Activated T-cell treated with anti-CD3 and anti-CD28 coated beads, Interleukin-2, amount 50 U/mL, for 24 hours (primary cell): ENCODE measurements around the gene OR6K2.
"Not testable (repeated sequence)": the region's sequence is repeated elsewhere in the genome, so short reads cannot be mapped to it uniquely, and the experiment has no call there.

Source experiments
- DNase-seq: peaks from one replicate; pipeline ENCODE4 v3.0.0-alpha.2; 2020
- H3K27ac Mint-ChIP-seq: 2 replicates; pipeline ENCODE4 v1.8.0; 2020; ENCODE audit warnings: mild to moderate bottlenecking, mixed read lengths
- H3K27me3 Mint-ChIP-seq: 2 replicates; pipeline ENCODE4 v1.8.0; 2020; ENCODE audit warnings: mixed read lengths
- H3K36me3 Mint-ChIP-seq: 2 replicates; pipeline ENCODE4 v1.8.0; 2020; ENCODE audit warnings: low read depth, mixed read lengths
- H3K4me1 Mint-ChIP-seq: 2 replicates; pipeline ENCODE4 v1.8.0; 2020; ENCODE audit warnings: low read depth, mixed read lengths
- H3K4me3 Mint-ChIP-seq: 2 replicates; pipeline ENCODE4 v1.8.0; 2020; ENCODE audit warnings: mild to moderate bottlenecking, moderate library complexity, mixed read lengths
- H3K9me3 Mint-ChIP-seq: 2 replicates; pipeline ENCODE4 v1.8.0; 2020; ENCODE audit warnings: mixed read lengths

The OR6K2 gene

GRCh38 chr1:158692356-158692755 is 8.1 kb downstream of the OR6K2 start:
- H3K4me1 Mint-ChIP-seq = no peaks in the 10 kb centered on the region
- no peak overlapping the region for H3K4me3 Mint-ChIP-seq
- no peaks in the 10 kb centered on the region for H3K36me3 Mint-ChIP-seq
- H3K9me3 Mint-ChIP-seq = peaks cover 3% of the 10 kb centered on the region
- H3K27ac Mint-ChIP-seq = no peak overlapping the region
- H3K27me3 Mint-ChIP-seq = peaks cover 16% of the 10 kb centered on the region
- no peak for DNase-seq

- Mint-ChIP-seq H3K4me3 (no peak overlapping the region), H3K27ac (no peak overlapping the region), H3K36me3 (no peaks in the 10 kb centered on the region), H3K27me3 (peaks cover 21% of the 10 kb centered on the region), H3K4me1 (no peaks in the 10 kb centered on the region), H3K9me3 (peaks cover 3% of the 10 kb centered on the region)
- DNase-seq = no peak
Observed at GRCh38 chr1:158691907-158692306, 8.5 kb downstream of the OR6K2 start.

- not testable (repeated sequence) for DNase-seq, H3K27ac Mint-ChIP-seq, H3K36me3 Mint-ChIP-seq, H3K4me3 Mint-ChIP-seq, H3K9me3 Mint-ChIP-seq, H3K4me1 Mint-ChIP-seq
- H3K27me3 Mint-ChIP-seq = peaks cover 25% of the 10 kb centered on the region
Observed at GRCh38 chr1:158691149-158691548, 9.3 kb downstream of the OR6K2 start.

GRCh38 chr1:158689875-158690274 is 10.6 kb downstream of the OR6K2 start:
- no peak overlapping the region for H3K4me3 Mint-ChIP-seq

GRCh38 chr1:158689110-158689509 is 11.3 kb downstream of the OR6K2 start:
- no peak for DNase-seq
- Mint-ChIP-seq H3K36me3 (no peaks in the 10 kb centered on the region), H3K9me3 (peaks cover 3% of the 10 kb centered on the region), H3K27ac (no peak overlapping the region), H3K27me3 (peaks cover 29% of the 10 kb centered on the region), H3K4me3 (no peak overlapping the region), H3K4me1 (peaks cover 3% of the 10 kb centered on the region)

More at GRCh38 chr1:158689875-158690274, 10.6 kb downstream of the OR6K2 start:
- peaks cover 25% of the 10 kb centered on the region for H3K27me3 Mint-ChIP-seq
- no peak for DNase-seq
- no peak overlapping the region for H3K27ac Mint-ChIP-seq
- peaks cover 3% of the 10 kb centered on the region for H3K9me3 Mint-ChIP-seq
- H3K4me1 Mint-ChIP-seq = peaks cover 3% of the 10 kb centered on the region
- no peaks in the 10 kb centered on the region for H3K36me3 Mint-ChIP-seq

- H3K27ac Mint-ChIP-seq, DNase-seq, H3K4me3 Mint-ChIP-seq, H3K9me3 Mint-ChIP-seq, H3K4me1 Mint-ChIP-seq, H3K36me3 Mint-ChIP-seq: not testable (repeated sequence)
- peaks cover 36% of the 10 kb centered on the region for H3K27me3 Mint-ChIP-seq
Observed at GRCh38 chr1:158688343-158688742, 12.1 kb downstream of the OR6K2 start.

- no peak for DNase-seq
Observed at GRCh38 chr1:158687037-158687436, 13.4 kb downstream of the OR6K2 start.

GRCh38 chr1:158686111-158687009 is 14.1 kb downstream of the OR6K2 start, which contains the start of gene SPTA1:
Gene SPTA1 (minus strand): TSS chr1:158686715. CDS start chr1:158686517, 198 bp downstream.
- no peak within 1 kb of the TSS for H3K4me3 Mint-ChIP-seq
- H3K27me3 Mint-ChIP-seq = peaks cover 47% of the 10 kb centered on the region
- H3K9me3 Mint-ChIP-seq = peaks cover 3% of the 10 kb centered on the region
- H3K4me1 Mint-ChIP-seq = peaks cover 3% of the 10 kb centered on the region
- H3K27ac Mint-ChIP-seq = no peak within 1 kb of the TSS
- no peak for DNase-seq
- no peaks in the 10 kb centered on the region for H3K36me3 Mint-ChIP-seq

More at GRCh38 chr1:158687037-158687436, 13.4 kb downstream of the OR6K2 start:
- Mint-ChIP-seq H3K27ac (no peak overlapping the region), H3K9me3 (peaks cover 3% of the 10 kb centered on the region), H3K36me3 (no peaks in the 10 kb centered on the region), H3K27me3 (peaks cover 45% of the 10 kb centered on the region), H3K4me1 (peaks cover 3% of the 10 kb centered on the region), H3K4me3 (no peak overlapping the region)

GRCh38 chr1:158685085-158685484 is 15.4 kb downstream of the OR6K2 start:
- H3K27me3 Mint-ChIP-seq = peaks cover 45% of the 10 kb centered on the region
- no peaks in the 10 kb centered on the region for H3K36me3 Mint-ChIP-seq
- no peak for DNase-seq
- H3K9me3 Mint-ChIP-seq = no peaks in the 10 kb centered on the region
- H3K4me1 Mint-ChIP-seq = peaks cover 3% of the 10 kb centered on the region
- H3K27ac Mint-ChIP-seq = no peak overlapping the region
- H3K4me3 Mint-ChIP-seq = no peak overlapping the region

GRCh38 chr1:158681606-158682005 is 18.8 kb downstream of the OR6K2 start:
- Mint-ChIP-seq H3K27ac (no peak overlapping the region), H3K4me3 (no peak overlapping the region), H3K27me3 (peaks cover 36% of the 10 kb centered on the region), H3K4me1 (peaks cover 3% of the 10 kb centered on the region), H3K36me3 (no peaks in the 10 kb centered on the region), H3K9me3 (no peaks in the 10 kb centered on the region)
- no peak for DNase-seq

- Mint-ChIP-seq H3K9me3 (no peaks in the 10 kb centered on the region), H3K27me3 (peaks cover 33% of the 10 kb centered on the region), H3K4me3 (no peak overlapping the region), H3K4me1 (peaks cover 4% of the 10 kb centered on the region), H3K27ac (no peak overlapping the region), H3K36me3 (no peaks in the 10 kb centered on the region)
- no peak for DNase-seq
Observed at GRCh38 chr1:158679289-158679688, 21.2 kb downstream of the OR6K2 start.

GRCh38 chr1:158675563-158676323 is 24.7 kb downstream of the OR6K2 start:
- H3K36me3 Mint-ChIP-seq = no peaks in the 10 kb centered on the region
- H3K27ac Mint-ChIP-seq = no peak overlapping the region
- peaks cover 4% of the 10 kb centered on the region for H3K4me1 Mint-ChIP-seq
- no peak overlapping the region for H3K4me3 Mint-ChIP-seq
- H3K9me3 Mint-ChIP-seq = no peaks in the 10 kb centered on the region
- DNase-seq = no peak
- peaks cover 19% of the 10 kb centered on the region for H3K27me3 Mint-ChIP-seq

- H3K9me3 Mint-ChIP-seq = no peaks in the 10 kb centered on the region
- no peak overlapping the region for H3K27ac Mint-ChIP-seq
- no peak for DNase-seq
- peaks cover 4% of the 10 kb centered on the region for H3K4me1 Mint-ChIP-seq
- H3K4me3 Mint-ChIP-seq = no peak overlapping the region
- no peaks in the 10 kb centered on the region for H3K36me3 Mint-ChIP-seq
- peaks cover 19% of the 10 kb centered on the region for H3K27me3 Mint-ChIP-seq
Observed at GRCh38 chr1:158674302-158674701, 26.1 kb downstream of the OR6K2 start.

GRCh38 chr1:158666037-158666436 is 34.4 kb downstream of the OR6K2 start:
- Mint-ChIP-seq H3K36me3 (no peaks in the 10 kb centered on the region), H3K27me3 (peaks cover 7% of the 10 kb centered on the region), H3K4me1 (no peaks in the 10 kb centered on the region), H3K9me3 (no peaks in the 10 kb centered on the region), H3K27ac (no peak overlapping the region), H3K4me3 (no peak overlapping the region)
- no peak for DNase-seq

GRCh38 chr1:158654571-158654970 is 45.9 kb downstream of the OR6K2 start:
- Mint-ChIP-seq H3K9me3 (no peaks in the 10 kb centered on the region), H3K4me3 (no peak overlapping the region), H3K27me3 (peaks cover 8% of the 10 kb centered on the region), H3K4me1 (peaks cover 9% of the 10 kb centered on the region), H3K36me3 (no peaks in the 10 kb centered on the region), H3K27ac (no peak overlapping the region)
- DNase-seq = no peak
